ENCODE data around the gene EFCAB6. TPM values are rescaled to one million over a fixed set of nuclear protein-coding genes. Genes with fewer than 3 reads are reported as not detected.

Gene EFCAB6
- total and polyA plus RNA-seq, 2 donors (not counting 1 experiment from before 2014, with no cell fraction given): 0.07 to 0.10 TPM

DNA sequence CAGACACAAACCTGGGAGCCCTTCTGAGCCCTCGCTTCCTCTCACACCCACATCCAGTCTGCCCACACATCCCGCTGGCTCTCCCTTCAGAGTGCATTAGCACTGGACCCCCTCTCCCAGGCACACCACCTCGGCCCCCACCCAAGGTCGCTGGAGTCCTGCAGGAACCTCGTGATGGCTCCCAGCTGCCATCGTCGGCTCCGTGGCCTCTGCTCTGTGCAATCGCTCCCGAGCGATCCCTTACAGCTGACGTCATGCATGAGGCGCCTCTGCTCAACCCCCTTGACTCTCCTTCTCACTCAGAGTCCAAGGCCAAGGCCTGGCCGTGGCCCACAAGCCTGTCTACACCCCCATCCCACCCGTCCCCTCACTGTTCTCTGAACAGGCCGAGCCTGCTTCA lies 183.9 kb downstream of the EFCAB6 start:
- Histone ChIP-seq H3K36me3 (replicated peaks in 1 of 2; ENCODE audit: control extremely low read depth in 1 of 2, control insufficient read depth in 1 of 2, extremely low read depth in 1 of 2, insufficient read depth in 2 of 2, low read length in 1 of 2) (no peaks in the 10 kb centered on the region), H3K27ac (ENCODE audit: low read length in 2 of 2) (no peak overlapping the region), H3K9ac (ENCODE audit: low read length) (no peak overlapping the region), H3K79me2 (ENCODE audit: control insufficient read depth, insufficient read depth, low read length) (no peaks in the 10 kb centered on the region), H3K27me3 (replicated peaks in 1 of 4; ENCODE audit: control extremely low read depth in 1 of 4, control insufficient read depth in 3 of 4, insufficient read depth in 4 of 4, low read length in 3 of 4) (no peaks in the 10 kb centered on the region), H3K4me1 (ENCODE audit: control insufficient read depth in 2 of 2, insufficient read depth in 2 of 2, low read length in 2 of 2) (no peaks in the 10 kb centered on the region), H3K4me3 (ENCODE audit: control extremely low read depth in 1 of 5, extremely low read depth in 1 of 5, insufficient read depth in 1 of 5, low read depth in 2 of 5, low read length in 4 of 5) (no peak overlapping the region), H3K4me2 (replicated peaks; ENCODE audit: low read depth, low read length, poor library complexity, severe bottlenecking) (no peak overlapping the region), H4K20me1 (ENCODE audit: control insufficient read depth, insufficient read depth, low read length, poor library complexity, severe bottlenecking) (no peaks in the 10 kb centered on the region), H2AFZ (ENCODE audit: insufficient read depth, low read depth, low read length, poor library complexity, severe bottlenecking) (no peak overlapping the region), H3K9me3 (ENCODE audit: control extremely low read depth in 1 of 3, control insufficient read depth in 2 of 3, insufficient read depth in 1 of 3, low read length in 2 of 3) (no peaks in the 10 kb centered on the region)
- no peaks in the 10 kb centered on the region for H3K9me3 Mint-ChIP-seq (ENCODE audit: insufficient read depth)
- TF ChIP-seq, protein P1, sequence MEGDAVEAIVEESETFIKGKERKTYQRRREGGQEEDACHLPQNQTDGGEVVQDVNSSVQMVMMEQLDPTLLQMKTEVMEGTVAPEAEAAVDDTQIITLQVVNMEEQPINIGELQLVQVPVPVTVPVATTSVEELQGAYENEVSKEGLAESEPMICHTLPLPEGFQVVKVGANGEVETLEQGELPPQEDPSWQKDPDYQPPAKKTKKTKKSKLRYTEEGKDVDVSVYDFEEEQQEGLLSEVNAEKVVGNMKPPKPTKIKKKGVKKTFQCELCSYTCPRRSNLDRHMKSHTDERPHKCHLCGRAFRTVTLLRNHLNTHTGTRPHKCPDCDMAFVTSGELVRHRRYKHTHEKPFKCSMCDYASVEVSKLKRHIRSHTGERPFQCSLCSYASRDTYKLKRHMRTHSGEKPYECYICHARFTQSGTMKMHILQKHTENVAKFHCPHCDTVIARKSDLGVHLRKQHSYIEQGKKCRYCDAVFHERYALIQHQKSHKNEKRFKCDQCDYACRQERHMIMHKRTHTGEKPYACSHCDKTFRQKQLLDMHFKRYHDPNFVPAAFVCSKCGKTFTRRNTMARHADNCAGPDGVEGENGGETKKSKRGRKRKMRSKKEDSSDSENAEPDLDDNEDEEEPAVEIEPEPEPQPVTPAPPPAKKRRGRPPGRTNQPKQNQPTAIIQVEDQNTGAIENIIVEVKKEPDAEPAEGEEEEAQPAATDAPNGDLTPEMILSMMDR (IDR thresholded peaks at IDR 0.05): no peak
- no peak for DNase-seq
- no peaks in the 10 kb centered on the region for H3K4me1 Mint-ChIP-seq
- H3K27ac Mint-ChIP-seq: no peak overlapping the region
- ATAC-seq (ENCODE audit: low read depth): no peak
- intact Hi-C loops (cut with micrococcal nuclease): no loop called here
- no peaks in the 10 kb centered on the region for H3K27me3 Mint-ChIP-seq
- POLR2A ChIA-PET: interaction anchor here (0.5 kb wide), 1 partner anchor 1065 kb away, joined by 6 read pairs; no protein-coding TSS in a partner anchor
- 87% methylated on average over 16 of the region's 16 CpGs for WGBS (ENCODE audit: insufficient coverage)
- CTCF ChIA-PET: no interaction called here
- H3K4me3 Mint-ChIP-seq: no peak overlapping the region

DNA sequence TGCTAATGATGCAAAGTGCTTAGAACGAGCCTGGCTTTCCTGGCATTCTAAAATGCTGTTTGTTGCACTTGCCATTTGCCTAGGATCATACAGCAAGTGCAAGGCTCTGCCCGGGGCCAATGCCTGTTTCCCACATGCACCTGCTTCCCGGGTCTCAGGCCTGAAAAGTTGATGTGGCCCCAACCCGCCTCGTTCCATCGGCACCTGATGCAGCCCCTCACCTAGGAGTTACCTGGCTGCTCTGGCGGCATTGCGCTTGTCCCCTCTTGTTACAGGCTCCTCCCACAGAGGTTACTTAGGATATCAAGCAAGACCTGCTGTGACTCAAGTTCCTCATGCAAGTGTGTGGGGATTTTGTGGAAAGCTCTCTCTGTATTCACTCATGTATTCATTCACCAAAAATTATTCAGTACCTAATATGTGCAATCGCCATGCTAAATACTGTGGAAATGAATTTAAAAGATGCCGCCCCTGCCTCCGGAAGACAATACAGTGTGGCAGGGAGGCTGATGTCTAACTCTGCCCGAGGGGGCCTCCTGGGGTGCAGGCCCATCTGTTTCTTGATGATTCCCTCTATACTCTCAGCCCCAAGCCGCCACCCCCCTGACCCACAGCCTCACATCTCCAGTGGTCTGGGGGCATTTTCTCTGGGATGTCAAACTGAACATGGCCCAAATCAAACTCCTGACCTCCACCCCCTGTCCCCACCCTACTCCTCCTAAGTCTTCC lies 184.5 kb downstream of the EFCAB6 start:
- H3K27me3 Mint-ChIP-seq: no peaks in the 10 kb centered on the region
- Histone ChIP-seq H3K36me3 (replicated peaks in 1 of 2; ENCODE audit: control extremely low read depth in 1 of 2, control insufficient read depth in 1 of 2, extremely low read depth in 1 of 2, insufficient read depth in 2 of 2, low read length in 1 of 2) (no peaks in the 10 kb centered on the region), H3K4me3 (ENCODE audit: control extremely low read depth in 1 of 5, extremely low read depth in 1 of 5, insufficient read depth in 1 of 5, low read depth in 2 of 5, low read length in 4 of 5) (no peak overlapping the region), H3K27me3 (replicated peaks in 1 of 4; ENCODE audit: control extremely low read depth in 1 of 4, control insufficient read depth in 3 of 4, insufficient read depth in 4 of 4, low read length in 3 of 4) (no peaks in the 10 kb centered on the region), H4K20me1 (ENCODE audit: control insufficient read depth, insufficient read depth, low read length, poor library complexity, severe bottlenecking) (no peaks in the 10 kb centered on the region), H3K4me2 (replicated peaks; ENCODE audit: low read depth, low read length, poor library complexity, severe bottlenecking) (no peak overlapping the region), H3K27ac (ENCODE audit: low read length in 2 of 2) (no peak overlapping the region), H3K9ac (ENCODE audit: low read length) (no peak overlapping the region), H2AFZ (ENCODE audit: insufficient read depth, low read depth, low read length, poor library complexity, severe bottlenecking) (no peak overlapping the region), H3K79me2 (ENCODE audit: control insufficient read depth, insufficient read depth, low read length) (no peaks in the 10 kb centered on the region), H3K4me1 (ENCODE audit: control insufficient read depth in 2 of 2, insufficient read depth in 2 of 2, low read length in 2 of 2) (no peaks in the 10 kb centered on the region), H3K9me3 (ENCODE audit: control extremely low read depth in 1 of 3, control insufficient read depth in 2 of 3, insufficient read depth in 1 of 3, low read length in 2 of 3) (no peaks in the 10 kb centered on the region)
- no peak overlapping the region for H3K27ac Mint-ChIP-seq
- no peak for TF ChIP-seq EZH2 (IDR thresholded peaks at IDR 0.05; ENCODE audit: borderline replicate concordance, insufficient read depth, low read depth, low read length, poor library complexity, severe bottlenecking)
- TF ChIP-seq, protein P1 (IDR thresholded peaks at IDR 0.05): no peak
- intact Hi-C loops (cut with micrococcal nuclease): no loop called here
- no peak overlapping the region for H3K4me3 Mint-ChIP-seq
- DNase-seq: no peak
- POLR2A ChIA-PET: no interaction called here
- no peaks in the 10 kb centered on the region for H3K9me3 Mint-ChIP-seq (ENCODE audit: insufficient read depth)
- CTCF ChIA-PET: no interaction called here
- no peaks in the 10 kb centered on the region for H3K4me1 Mint-ChIP-seq
- no peak for ATAC-seq (ENCODE audit: low read depth)
- 90% methylated on average over 10 of the region's 13 CpGs for WGBS (ENCODE audit: insufficient coverage)
